GM12891 (cell line): ENCODE data around the gene SETD1B.

Experiments
- DNase-seq: peaks from one replicate; pipeline ENCODE4 v3.0.0; 2011; ENCODE audit warnings: low spot score; ENCODE audit not compliant: insufficient read length
- FAIRE-seq: peaks from 2 replicates; lab custom pipeline; 2011; peaks lifted over from hg19 to GRCh38; lab: Jason Lieb, UNC
- PAX5 ChIP-seq: IDR thresholded peaks from 2 replicates; pipeline ENCODE4 v1.6.1; 2011; ENCODE audit warnings: low read length, moderate library complexity, mild to moderate bottlenecking; ENCODE audit not compliant: insufficient read depth, severe bottlenecking
- POLR2A ChIP-seq: IDR thresholded peaks from 2 replicates; pipeline ENCODE4 v1.6.1; 2011; ENCODE audit warnings: low read depth, low read length, control low read depth
- POLR2AphosphoS5 ChIP-seq: IDR thresholded peaks from 2 replicates; pipeline ENCODE4 v1.6.1; 2011; ENCODE audit warnings: low read depth, low read length, control low read depth
- POU2F2 ChIP-seq: IDR thresholded peaks from 2 replicates; pipeline ENCODE4 v1.6.1; 2011; ENCODE audit warnings: low read depth, mild to moderate bottlenecking, control low read depth, low read length, moderate library complexity
- SPI1 ChIP-seq: IDR thresholded peaks from 2 replicates; pipeline ENCODE4 v1.6.1; 2011; ENCODE audit warnings: low read depth, low read length, control low read depth
- TAF1 ChIP-seq: IDR thresholded peaks from 2 replicates; pipeline ENCODE4 v1.6.1; 2011; ENCODE audit warnings: low read depth, low read length, control low read depth

SETD1B gene

GRCh38 chr12:121779422-121779895 is 24.4 kb upstream of the SETD1B start:
- DNase-seq = no peak
- TF ChIP-seq SPI1 (no peak), TAF1 (no peak), PAX5 (no peak), POLR2A (no peak), POLR2AphosphoS5 (no peak), POU2F2 (no peak)
- no peak for FAIRE-seq

DNA sequence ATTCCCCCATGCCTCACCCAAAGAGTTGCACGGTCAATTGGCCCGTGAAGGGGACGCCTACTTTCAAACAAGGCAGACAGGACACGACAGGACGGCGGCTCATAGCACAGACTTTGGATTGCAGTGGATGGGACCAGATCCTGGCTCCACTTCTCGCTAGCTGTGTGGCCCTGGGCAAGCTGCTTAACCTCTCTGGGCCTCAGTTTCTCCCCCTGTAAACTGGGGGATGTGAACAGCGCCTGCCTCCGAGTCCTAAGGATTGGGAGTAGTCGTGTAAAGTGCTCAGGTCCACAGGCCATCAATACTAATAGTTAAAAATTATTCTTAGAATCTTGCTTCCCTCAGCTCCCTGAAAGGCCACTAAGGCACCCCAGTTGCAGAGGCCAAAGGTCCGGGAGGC is 23.4 kb upstream of the SETD1B start:
- DNase-seq (no peak), FAIRE-seq (peak; percentile 38)

GRCh38 chr12:121781484-121781997 is 22.3 kb upstream of the SETD1B start:
- TF ChIP-seq SPI1 (no peak), TAF1 (no peak), POLR2A (no peak)
- FAIRE-seq (no peak), DNase-seq (no peak)

More for the DNA sequence above, 23.4 kb upstream of the SETD1B start:
- TF ChIP-seq PAX5 (no peak), TAF1 (no peak), SPI1 (no peak), POU2F2 (no peak), POLR2A (no peak), POLR2AphosphoS5 (no peak)

GRCh38 chr12:121781998-121782979 is 21.5 kb upstream of the SETD1B start:
- no peak for DNase-seq

GRCh38 chr12:121783766-121784165 is 20.0 kb upstream of the SETD1B start:
- FAIRE-seq (no peak), DNase-seq (no peak)
- no peak for TF ChIP-seq TAF1

More at GRCh38 chr12:121781998-121782979, 21.5 kb upstream of the SETD1B start:
- no peak; the same call in 1 of the 2 replicates for TF ChIP-seq TAF1
- TF ChIP-seq SPI1 = peak; percentile 78
- TF ChIP-seq POLR2AphosphoS5 = no peak; the same call in 1 of the 2 replicates
- TF ChIP-seq POLR2A = no peak
- no peak for TF ChIP-seq POU2F2
- no peak for TF ChIP-seq PAX5
- FAIRE-seq = peak; percentile 81

DNA sequence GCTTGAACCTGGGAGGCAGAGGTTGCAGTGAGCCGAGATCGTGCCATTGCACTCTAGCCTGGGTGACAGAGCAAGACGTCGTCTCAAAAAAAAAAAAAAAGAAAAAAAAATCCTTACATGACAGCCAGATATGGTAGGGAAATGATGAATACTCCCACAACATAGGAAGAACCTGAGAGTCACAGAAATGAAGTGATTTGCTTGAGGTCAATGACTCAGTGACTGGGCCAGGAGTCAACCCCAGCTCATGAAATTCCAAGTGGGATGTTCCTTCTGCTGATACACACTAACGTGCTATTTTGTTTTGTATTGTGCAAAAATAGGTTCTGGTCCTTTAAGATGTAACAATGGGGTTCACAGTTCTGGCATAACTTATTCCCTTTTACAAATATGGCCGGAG is 19.3 kb upstream of the SETD1B start:
- FAIRE-seq (no peak), DNase-seq (no peak)
- no peak for TF ChIP-seq POLR2A
- no peak for TF ChIP-seq POU2F2
- no peak for TF ChIP-seq TAF1
- no peak for TF ChIP-seq SPI1
- TF ChIP-seq PAX5 = no peak
- no peak for TF ChIP-seq POLR2AphosphoS5

- DNase-seq (no peak), FAIRE-seq (no peak)
- TF ChIP-seq PAX5 (no peak), TAF1 (no peak), SPI1 (no peak), POU2F2 (no peak), POLR2A (no peak), POLR2AphosphoS5 (no peak)
Measured at GRCh38 chr12:121786440-121786825, 17.4 kb upstream of the SETD1B start.

GRCh38 chr12:121787063-121788025 is 16.5 kb upstream of the SETD1B start:
- no peak for TF ChIP-seq SPI1
- TF ChIP-seq POU2F2 = no peak
- TF ChIP-seq PAX5 = no peak
- no peak for FAIRE-seq
- DNase-seq = no peak
